ENCODE results near the gene RASGRP3. TPM values are rescaled to one million over a fixed set of nuclear protein-coding genes. Genes with fewer than 3 reads are reported as not detected.

Gene RASGRP3
- total and polyA plus RNA-seq, 2 donors (not counting 3 experiments of a cell fraction or from before 2014, with no cell fraction given): 16.0 to 39.6 TPM

DNA sequence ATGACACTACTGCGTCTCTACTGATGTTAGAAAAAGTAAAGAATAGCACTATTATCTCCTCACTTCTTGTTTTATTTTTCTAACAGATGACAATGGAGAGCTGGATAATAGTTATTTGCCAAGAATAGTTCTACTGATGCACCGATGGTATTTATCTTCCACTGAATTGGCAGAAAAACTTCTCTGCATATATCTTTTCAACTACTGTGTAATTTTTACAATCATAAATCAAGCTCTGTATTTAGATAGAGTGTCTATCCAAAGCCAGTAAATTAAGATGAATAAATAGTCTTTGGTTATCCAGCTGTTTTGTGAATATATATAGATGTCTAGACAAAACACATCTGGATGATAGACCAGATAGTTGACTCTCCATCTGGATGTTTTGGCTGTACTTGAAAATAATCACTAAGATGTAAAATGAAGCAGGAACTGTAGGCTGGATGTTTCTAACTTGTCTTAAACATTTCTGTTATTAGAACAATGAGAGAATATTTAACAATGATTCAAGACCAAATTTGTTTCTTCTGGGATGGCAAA lies 40.1 kb downstream of the RASGRP3 start:
- ChIA-PET POLR2A (no interaction called here), CTCF (interaction anchor here (0.9 kb wide), 1 partner anchor 10 kb away, joined by 3 read pairs; no protein-coding TSS in a partner anchor)
- Histone ChIP-seq H3K36me3 (ENCODE audit: control insufficient read depth in 2 of 2, extremely low read depth in 1 of 2, insufficient read depth in 2 of 2, low read length in 2 of 2) (no peaks in the 10 kb centered on the region), H3K9me1 (replicated peaks; ENCODE audit: control insufficient read depth, extremely low read depth, insufficient read depth, low read length) (no peaks in the 10 kb centered on the region), H3K4me2 (ENCODE audit: insufficient read depth, low read length) (no peak overlapping the region), H3K9ac (replicated peaks; ENCODE audit: extremely low read depth, insufficient read depth, low read length) (no peak overlapping the region), H3K4me3 (replicated peaks in 1 of 3; ENCODE audit: insufficient read depth in 1 of 3, low read depth in 1 of 3, low read length in 3 of 3) (no peak overlapping the region), H4K20me1 (replicated peaks; ENCODE audit: control insufficient read depth, extremely low read depth, insufficient read depth, low read length) (no peaks in the 10 kb centered on the region), H3K79me2 (ENCODE audit: control insufficient read depth, insufficient read depth, low read length) (no peaks in the 10 kb centered on the region), H2AFZ (ENCODE audit: low read depth, low read length) (no peak overlapping the region), H3K4me1 (ENCODE audit: control insufficient read depth, extremely low read depth, insufficient read depth, low read length) (no peaks in the 10 kb centered on the region), H3K9me3 (replicated peaks; ENCODE audit: control insufficient read depth, insufficient read depth, low read length) (no peaks in the 10 kb centered on the region), H3K27ac (ENCODE audit: insufficient read depth, low read depth, low read length) (no peak overlapping the region), H3K27me3 (ENCODE audit: control insufficient read depth in 2 of 2, insufficient read depth in 2 of 2, low read length in 2 of 2) (peaks cover 0 to under 1% of the 10 kb centered on the region in 2 experiments)
- DNase-seq (ENCODE audit: low read depth, low spot score): no peak
- FAIRE-seq: no peak
- no peak for TF ChIP-seq POLR2AphosphoS5 (IDR thresholded peaks at IDR 0.05; ENCODE audit: insufficient read depth, low read depth, low read length)
- TF ChIP-seq JUN (IDR thresholded peaks at IDR 0.05; ENCODE audit: borderline replicate concordance, insufficient read depth, insufficient read length, low read depth): no peak
- TF ChIP-seq, protein P1, sequence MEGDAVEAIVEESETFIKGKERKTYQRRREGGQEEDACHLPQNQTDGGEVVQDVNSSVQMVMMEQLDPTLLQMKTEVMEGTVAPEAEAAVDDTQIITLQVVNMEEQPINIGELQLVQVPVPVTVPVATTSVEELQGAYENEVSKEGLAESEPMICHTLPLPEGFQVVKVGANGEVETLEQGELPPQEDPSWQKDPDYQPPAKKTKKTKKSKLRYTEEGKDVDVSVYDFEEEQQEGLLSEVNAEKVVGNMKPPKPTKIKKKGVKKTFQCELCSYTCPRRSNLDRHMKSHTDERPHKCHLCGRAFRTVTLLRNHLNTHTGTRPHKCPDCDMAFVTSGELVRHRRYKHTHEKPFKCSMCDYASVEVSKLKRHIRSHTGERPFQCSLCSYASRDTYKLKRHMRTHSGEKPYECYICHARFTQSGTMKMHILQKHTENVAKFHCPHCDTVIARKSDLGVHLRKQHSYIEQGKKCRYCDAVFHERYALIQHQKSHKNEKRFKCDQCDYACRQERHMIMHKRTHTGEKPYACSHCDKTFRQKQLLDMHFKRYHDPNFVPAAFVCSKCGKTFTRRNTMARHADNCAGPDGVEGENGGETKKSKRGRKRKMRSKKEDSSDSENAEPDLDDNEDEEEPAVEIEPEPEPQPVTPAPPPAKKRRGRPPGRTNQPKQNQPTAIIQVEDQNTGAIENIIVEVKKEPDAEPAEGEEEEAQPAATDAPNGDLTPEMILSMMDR (IDR thresholded peaks at IDR 0.05; ENCODE audit: extremely low read depth in 1 of 2, insufficient read depth in 1 of 2, low read depth in 1 of 2, low read length in 2 of 2): no peak
- no peak for TF ChIP-seq MYC (IDR thresholded peaks at IDR 0.05; ENCODE audit: low read depth, low read length)
- TF ChIP-seq, protein P2, sequence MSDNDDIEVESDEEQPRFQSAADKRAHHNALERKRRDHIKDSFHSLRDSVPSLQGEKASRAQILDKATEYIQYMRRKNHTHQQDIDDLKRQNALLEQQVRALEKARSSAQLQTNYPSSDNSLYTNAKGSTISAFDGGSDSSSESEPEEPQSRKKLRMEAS (IDR thresholded peaks at IDR 0.05; ENCODE audit: insufficient read depth, insufficient read length): no peak
- TF ChIP-seq FOS (IDR thresholded peaks at IDR 0.05; ENCODE audit: borderline replicate concordance, insufficient read depth, low read length): no peak
- TF ChIP-seq EZH2 (IDR thresholded peaks at IDR 0.05; ENCODE audit: borderline replicate concordance, low read depth, low read length, severe bottlenecking): no peak
- TF ChIP-seq GATA2 (IDR thresholded peaks at IDR 0.05; ENCODE audit: insufficient read depth, insufficient read length, low read depth, low read length): no peak
- no peak for TF ChIP-seq POLR2A (IDR thresholded peaks at IDR 0.05; ENCODE audit: low read depth, low read length)
- dilution Hi-C loops (cut with MboI; ENCODE audit: extremely low pct_ligation_motif_present, low sequenced_read_pairs): no loop called here
- no TSS peak for BruUV-seq (replicated peaks)
- intact Hi-C loops (cut with micrococcal nuclease): no loop called here

All from endothelial cell of umbilical vein (primary cell).